DMS153 (cell line): ENCODE results near the gene SLC13A5.
"Not testable (repeated sequence)": the region's sequence is repeated elsewhere in the genome, so short reads cannot be mapped to it uniquely, and the experiment has no call there.

Experiments used
- DNase-seq: peaks from one replicate; lab custom pipeline; 2025; lab: John Stamatoyannopoulos, UW

SLC13A5 gene

GRCh38 chr17:6684460-6684783, 28.7 kb downstream of the SLC13A5 start:
- DNase-seq: no peak

- no peak for DNase-seq
These were observed 29.3 kb downstream of the SLC13A5 start for GRCh38 chr17:6683730-6684459.

GRCh38 chr17:6683081-6683684, 30.0 kb downstream of the SLC13A5 start:
- no peak for DNase-seq

GRCh38 chr17:6682339-6682738, 30.8 kb downstream of the SLC13A5 start:
- DNase-seq: no peak

GRCh38 chr17:6681671-6682070, 31.5 kb downstream of the SLC13A5 start:
- no peak for DNase-seq

- no peak for DNase-seq
These were observed 32.0 kb downstream of the SLC13A5 start for GRCh38 chr17:6681176-6681575.

DNA sequence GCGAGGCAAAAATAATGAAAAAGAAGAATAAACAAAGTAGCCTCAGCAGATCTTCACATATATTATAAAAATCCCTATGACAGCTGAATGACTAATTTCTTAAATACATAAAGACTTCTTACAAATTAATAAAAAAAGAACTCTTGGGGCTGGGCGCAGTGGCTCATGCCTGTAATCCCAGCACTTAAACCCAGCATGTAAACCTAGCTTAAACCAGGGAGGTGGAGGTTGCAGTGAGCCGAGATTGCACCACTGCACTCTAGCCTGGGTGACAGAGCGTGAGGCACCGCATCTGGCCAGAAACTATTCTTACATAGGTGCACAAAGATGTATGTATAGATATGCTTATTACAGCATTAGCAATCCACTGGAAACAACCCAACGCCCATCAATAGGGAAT, 33.9 kb downstream of the SLC13A5 start:
- DNase-seq: no peak

DNA sequence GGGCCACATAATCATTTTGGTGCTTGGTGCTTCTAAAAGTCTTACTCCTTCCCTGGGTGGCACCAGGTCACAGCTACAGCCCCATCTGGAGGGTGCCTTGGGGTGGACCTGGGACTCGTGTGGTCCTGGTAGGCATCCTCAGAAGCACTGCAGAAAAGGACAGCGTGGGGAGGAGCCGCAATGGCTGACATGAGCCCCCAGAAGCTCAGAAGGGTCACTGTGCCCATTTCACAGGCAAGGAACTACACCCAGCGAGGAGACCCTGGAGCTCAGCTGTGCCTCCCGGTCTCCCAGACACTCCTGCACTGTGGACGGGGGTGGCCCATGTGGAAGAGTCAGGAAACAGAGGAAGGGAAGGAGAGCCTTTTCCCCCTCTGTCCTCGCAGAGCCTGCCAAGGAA, 35.2 kb downstream of the SLC13A5 start:
- no peak for DNase-seq

DNA sequence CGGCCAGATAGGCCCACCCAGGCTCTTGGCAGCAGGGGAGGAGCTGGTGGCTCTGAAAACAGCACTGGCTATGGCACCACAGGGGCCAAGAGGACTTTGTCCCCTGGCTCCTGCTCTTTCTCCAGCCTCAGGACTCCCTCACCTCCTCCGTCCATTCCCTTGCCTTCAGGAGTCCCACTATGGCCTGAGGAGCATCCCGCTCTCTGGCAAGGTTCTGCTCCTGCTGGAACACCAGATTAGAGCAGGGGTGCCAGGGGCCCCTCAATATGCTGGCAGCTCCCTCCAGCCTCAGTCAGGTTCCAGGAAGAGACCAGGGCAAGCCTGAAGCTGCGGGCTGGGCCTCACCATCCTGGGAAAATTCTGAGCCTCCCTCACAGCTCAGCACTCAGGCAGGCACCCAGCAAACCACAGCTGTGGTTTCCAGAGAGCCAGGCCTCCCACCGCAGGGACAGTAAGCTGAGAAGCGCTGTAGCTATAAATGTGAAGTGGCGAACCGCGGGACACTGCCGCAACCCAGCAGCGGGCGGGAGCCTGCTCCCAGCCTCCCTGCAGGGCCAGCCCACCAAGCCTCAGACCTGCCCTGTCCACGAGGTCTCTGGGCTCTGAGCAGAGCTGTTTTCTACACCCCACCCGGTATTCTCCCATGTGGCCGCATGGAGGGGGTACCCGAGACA, 35.9 kb downstream of the SLC13A5 start:
- DNase-seq: no peak

DNA sequence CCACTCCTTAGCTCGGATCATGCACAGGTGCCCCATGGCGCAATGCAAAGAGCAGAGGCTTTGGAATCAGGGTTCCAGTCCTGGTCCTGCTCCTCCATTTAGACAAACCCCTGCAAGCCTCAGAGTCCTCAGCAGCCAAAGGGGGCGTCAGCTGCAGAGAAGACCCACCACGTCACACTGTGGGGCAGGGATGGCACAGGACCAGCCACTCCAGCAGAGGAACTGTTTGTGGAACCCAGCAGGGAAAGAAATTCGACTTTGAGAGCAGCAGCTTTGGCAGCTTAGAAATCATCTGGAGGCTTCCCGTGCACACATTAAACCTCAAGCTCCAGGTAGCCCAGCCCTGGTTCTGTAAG, 36.4 kb downstream of the SLC13A5 start:
- DNase-seq: no peak

DNA sequence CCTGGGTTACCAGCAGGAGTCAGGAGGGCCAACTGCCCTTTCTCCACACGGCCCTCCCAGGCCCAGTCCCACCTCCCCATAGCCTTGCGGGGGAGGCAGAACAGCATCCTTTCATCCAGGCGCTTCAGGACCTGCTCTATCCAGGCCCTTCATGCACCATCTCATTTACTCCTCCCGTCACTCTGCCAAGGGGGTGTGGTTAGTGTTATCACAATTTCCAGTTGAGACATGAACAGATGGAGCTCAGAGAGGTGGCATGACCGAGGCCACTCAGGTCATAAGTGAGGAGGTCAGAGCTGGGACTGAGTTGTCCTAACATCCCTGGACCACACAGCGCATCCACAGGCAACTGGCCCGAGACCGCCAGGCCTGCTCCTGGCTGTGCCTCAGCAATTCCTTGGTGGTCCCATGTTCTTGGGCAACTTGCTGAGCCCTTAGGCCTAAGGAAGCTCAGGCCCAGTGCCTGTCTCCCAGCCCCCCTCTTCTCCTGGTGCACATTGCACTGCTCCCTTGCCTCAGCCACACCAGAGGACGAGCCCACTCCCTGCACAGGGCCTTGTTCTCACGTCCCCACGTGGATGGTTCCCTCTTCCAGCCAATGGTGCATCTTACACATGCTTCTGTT, 37.9 kb downstream of the SLC13A5 start:
- no peak for DNase-seq

DNA sequence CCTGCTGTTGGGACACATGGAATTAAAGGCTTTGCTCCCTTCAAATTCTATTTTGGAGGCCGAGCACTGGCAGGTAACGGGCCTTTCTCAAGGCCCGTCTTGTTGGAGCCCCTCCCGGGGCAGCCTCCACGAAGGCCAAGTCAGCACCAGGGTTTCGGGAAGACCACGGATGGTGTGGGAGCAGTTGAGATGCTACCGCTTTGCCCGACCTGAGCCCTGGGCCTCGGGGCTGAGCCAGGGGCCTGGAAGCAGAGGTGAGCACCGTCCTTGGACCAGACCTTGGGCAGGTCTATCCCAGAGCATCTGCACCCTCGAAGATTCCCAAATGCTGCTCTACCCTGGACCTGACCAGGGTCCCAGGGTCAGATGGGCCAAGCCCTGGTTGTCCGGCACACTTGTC, 38.6 kb downstream of the SLC13A5 start:
- DNase-seq: no peak

DNA sequence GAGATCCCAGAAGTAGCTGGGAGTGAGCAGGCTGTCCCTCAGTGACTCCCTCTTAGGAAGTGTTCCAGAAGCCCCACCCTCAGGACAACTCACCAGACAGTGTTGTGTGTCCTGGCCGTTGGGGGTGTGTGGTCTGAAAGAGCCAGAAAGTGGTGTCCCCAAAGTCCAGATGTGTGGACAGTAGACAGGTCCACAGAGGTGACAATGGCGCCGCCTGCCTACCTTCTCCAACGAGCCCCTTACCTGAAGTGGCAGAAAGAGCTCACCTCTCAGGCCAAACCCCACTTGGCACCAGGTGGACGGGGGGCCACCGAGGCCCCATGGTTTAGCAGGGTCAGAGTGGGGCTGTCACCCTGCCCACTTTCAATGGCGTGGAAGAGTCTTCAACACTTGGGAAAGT, 41.7 kb downstream of the SLC13A5 start:
- no peak for DNase-seq

DNA sequence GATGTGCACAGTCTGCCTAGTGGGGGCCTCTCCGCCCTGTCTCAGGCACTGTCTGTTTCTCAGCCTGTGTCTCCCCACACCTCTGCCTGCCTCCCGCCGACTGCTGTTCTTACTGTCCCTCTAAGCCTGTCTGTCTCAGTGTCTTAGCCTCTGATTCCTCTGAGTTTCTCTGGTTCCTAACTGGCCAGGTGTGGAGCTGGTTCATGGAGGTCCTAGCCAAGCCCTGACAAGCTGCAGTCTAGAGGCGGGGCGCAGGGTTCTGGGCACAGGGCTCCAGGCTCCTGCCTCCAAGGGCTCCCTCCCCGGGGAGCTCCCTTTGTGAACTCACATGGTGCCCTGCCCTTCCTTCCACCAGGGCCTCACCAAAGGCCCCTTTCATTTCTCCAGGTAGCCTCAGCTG, 42.2 kb downstream of the SLC13A5 start:
- no peak for DNase-seq

GRCh38 chr17:6670571-6670970, 42.6 kb downstream of the SLC13A5 start:
- DNase-seq: no peak

- DNase-seq: no peak
These were observed 43.5 kb downstream of the SLC13A5 start for GRCh38 chr17:6669479-6670212.

DNA sequence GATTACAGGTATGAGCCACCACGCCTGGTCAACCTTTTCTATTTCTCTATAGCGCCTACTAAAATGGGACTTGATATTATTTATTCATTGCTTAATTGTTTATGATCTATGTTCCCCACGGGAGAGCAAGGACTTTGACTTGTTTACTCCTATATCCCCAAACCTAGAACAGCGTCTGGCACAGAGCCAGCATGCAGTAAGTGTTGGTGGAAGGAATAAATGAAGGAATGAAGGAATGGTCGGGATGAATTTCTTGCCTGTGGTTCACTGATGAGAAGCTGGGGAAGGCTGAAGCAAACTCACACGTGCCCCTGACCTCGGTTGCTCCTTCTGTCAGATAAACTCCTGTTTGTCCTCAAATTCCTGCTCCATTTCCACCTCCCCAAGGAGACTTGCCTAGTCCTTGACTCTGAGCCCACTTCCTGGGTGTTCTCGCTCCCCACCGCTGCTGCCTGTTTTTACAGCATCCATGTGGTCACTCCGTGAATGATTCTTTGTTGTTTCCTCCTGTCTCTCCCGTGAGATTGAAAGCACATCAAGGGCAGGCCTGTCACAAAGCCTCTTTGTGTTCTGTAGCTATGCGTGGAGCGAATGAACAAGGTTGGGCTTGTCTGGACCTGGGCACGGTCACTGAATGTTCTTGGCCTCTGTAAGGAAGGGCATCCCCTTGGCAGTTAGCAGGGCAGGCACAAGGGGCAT, 44.3 kb downstream of the SLC13A5 start:
- no peak for DNase-seq

- DNase-seq: no peak
These were observed 45.0 kb downstream of the SLC13A5 start for GRCh38 chr17:6668219-6668618.

- no peak for DNase-seq
These were observed 45.7 kb downstream of the SLC13A5 start for GRCh38 chr17:6667516-6667915.

- DNase-seq: no peak
These were observed 46.6 kb downstream of the SLC13A5 start for GRCh38 chr17:6666557-6666956.

- DNase-seq: peak; percentile 10
These were observed 47.1 kb downstream of the SLC13A5 start for GRCh38 chr17:6666077-6666521.

- not testable (repeated sequence) for DNase-seq
These were observed 50.0 kb downstream of the SLC13A5 start for GRCh38 chr17:6663200-6663599.
